ENCODE measurements around the gene CHST6.

CHST6 gene

GRCh38 chr16:75455677-75456076 lies 39.6 kb downstream of the CHST6 start:
- H3K4me3 ChIP-seq (ENCODE audit: low read depth, low read length) = no peak overlapping the region
- no peak for TF ChIP-seq CTCF (IDR thresholded peaks at IDR 0.05; ENCODE audit: low read depth, low read length, missing control alignments)
- no peak for DNase-seq (ENCODE audit: low read depth)

- no peak for TF ChIP-seq CTCF (IDR thresholded peaks at IDR 0.05; ENCODE audit: low read depth, low read length, missing control alignments)
- DNase-seq (ENCODE audit: low read depth) = no peak
- H3K4me3 ChIP-seq (ENCODE audit: low read depth, low read length) = no peak overlapping the region
These were observed 42.6 kb downstream of the CHST6 start for GRCh38 chr16:75452464-75453190.

- no peak overlapping the region for H3K4me3 ChIP-seq (ENCODE audit: low read depth, low read length)
- no peak for TF ChIP-seq CTCF (IDR thresholded peaks at IDR 0.05; ENCODE audit: low read depth, low read length, missing control alignments)
- no peak for DNase-seq (ENCODE audit: low read depth)
These were observed 48.8 kb downstream of the CHST6 start for GRCh38 chr16:75446416-75446815.

GRCh38 chr16:75445298-75445697 lies 49.9 kb downstream of the CHST6 start:
- no peak for TF ChIP-seq CTCF (IDR thresholded peaks at IDR 0.05; ENCODE audit: low read depth, low read length, missing control alignments)
- DNase-seq (ENCODE audit: low read depth) = no peak

GRCh38 chr16:75443298-75443697 lies 51.9 kb downstream of the CHST6 start:
- TF ChIP-seq CTCF (IDR thresholded peaks at IDR 0.05; ENCODE audit: low read depth, low read length, missing control alignments) = no peak
- DNase-seq (ENCODE audit: low read depth) = no peak
- no peak overlapping the region for H3K4me3 ChIP-seq (ENCODE audit: low read depth, low read length)

More at GRCh38 chr16:75445298-75445697, 49.9 kb downstream of the CHST6 start:
- no peak overlapping the region for H3K4me3 ChIP-seq (ENCODE audit: low read depth, low read length)

GRCh38 chr16:75433732-75434413 lies 61.4 kb downstream of the CHST6 start:
- H3K4me3 ChIP-seq (ENCODE audit: low read depth, low read length) = peak overlapping the region; percentile 89
- DNase-seq (ENCODE audit: low read depth) = peak; percentile 67
- TF ChIP-seq CTCF (IDR thresholded peaks at IDR 0.05; ENCODE audit: low read depth, low read length, missing control alignments) = no peak

Data from GM12864 (cell line).